Lower leg skin (tissue), 3 donors: ENCODE data around the gene AGBL5.

Experiments used
- CTCF ChIP-seq, 3 donors: fragments of 450-650 bp; IDR thresholded peaks; one replicate each; pipeline ENCODE4 v1.5.1; 2016; ENCODE audit warnings: antibody characterized with exemption in 3 of 3, mild to moderate bottlenecking in 3 of 3, moderate library complexity in 2 of 3
- POLR2A ChIP-seq, 2 donors: fragments of 450-650 bp; IDR thresholded peaks; one replicate each; pipeline ENCODE4 v1.6.1; 2016 to 2017; ENCODE audit warnings: antibody characterized with exemption in 2 of 2, mild to moderate bottlenecking in 1 of 2, moderate library complexity in 1 of 2

GRCh38 chr2:27105981-27106380 lies 54.5 kb downstream of the AGBL5 start:
- TF ChIP-seq CTCF (IDR thresholded peaks at IDR 0.05) = no peak
- no peak for TF ChIP-seq POLR2A (IDR thresholded peaks at IDR 0.05)
